B cell (primary cell): ENCODE data around the gene SOX8. TPM values are rescaled to one million over a fixed set of nuclear protein-coding genes. Genes with fewer than 3 reads are reported as not detected.

ENCODE experiments used
- ATAC-seq: fragments of 200-7000 bp; cut with Tn5 transposase; one replicate; pipeline ENCODE4 v1.10.0; 2021; ENCODE audit warnings: low read depth, mild to moderate bottlenecking, moderate number of reproducible peaks, moderate library complexity
- CTCF ChIA-PET: fragments of 350-600 bp; sonication (Branson Sonifier 250); formaldehyde crosslinking; loops from one replicate; lab custom pipeline; 2021; ENCODE audit warnings: antibody characterized with exemption, inconsistent platforms; lab: Charles Lee
- POLR2A ChIA-PET: fragments of 350-600 bp; sonication (Branson Sonifier 250); formaldehyde crosslinking; loops from one replicate; lab custom pipeline; 2021; ENCODE audit warnings: antibody characterized with exemption; lab: Charles Lee
- DNase-seq: peaks from one replicate; pipeline ENCODE4 v3.0.0; 2013
- H2AFZ ChIP-seq: 2 replicates; pipeline ENCODE4 v1.6.1; 2012; ENCODE audit warnings: mild to moderate bottlenecking, low read depth, low read length; ENCODE audit not compliant: insufficient read depth, poor library complexity, severe bottlenecking
- H3K27ac ChIP-seq, 2 donors: 1 replicate in 1 of 2; 2 replicates in 1 of 2; pipeline ENCODE4 v1.5.1; 2012 to 2013; ENCODE audit warnings: low read length in 2 of 2, mild to moderate bottlenecking in 2 of 2, moderate library complexity in 1 of 2
- H3K27me3 ChIP-seq, 4 experiments: fragments of 200-600 bp in 1 of 4; sonication (generic) in 1 of 4; replicated peaks in 1 of 4; 1 replicate in 2 of 4; 2 replicates in 2 of 4; pipeline versions ENCODE4 v1.6.1 to v1.7.0; 2013 to 2016; ENCODE audit warnings: low read length in 3 of 4, mild to moderate bottlenecking in 2 of 4, mixed read lengths in 1 of 4, moderate library complexity in 1 of 4; ENCODE audit not compliant: insufficient read depth in 4 of 4, control insufficient read depth in 3 of 4; ENCODE audit errors: control extremely low read depth in 1 of 4
- H3K36me3 ChIP-seq, 2 experiments: replicated peaks in 1 of 2; 1 replicate in 1 of 2; 2 replicates in 1 of 2; pipeline versions ENCODE4 v1.6.1 to v1.7.1; 2013; ENCODE audit warnings: low read length in 1 of 2; ENCODE audit not compliant: insufficient read depth in 2 of 2, control insufficient read depth in 1 of 2; ENCODE audit errors: control extremely low read depth in 1 of 2, extremely low read depth in 1 of 2
- H3K4me1 ChIP-seq, 2 donors: fragments of 200-600 bp in 1 of 2; sonication (generic) in 1 of 2; 1 replicate in 1 of 2; 2 replicates in 1 of 2; pipeline versions ENCODE4 v1.5.1 to v1.6.1; 2013 to 2017; ENCODE audit warnings: low read length in 2 of 2; ENCODE audit not compliant: control insufficient read depth in 2 of 2, insufficient read depth in 2 of 2
- H3K4me2 ChIP-seq: replicated peaks from 2 replicates; pipeline ENCODE3; 2012; ENCODE audit warnings: mild to moderate bottlenecking, low read depth, low read length; ENCODE audit not compliant: poor library complexity, severe bottlenecking
- H3K4me3 ChIP-seq, 5 experiments: fragments of 200-600 bp in 1 of 5; sonication (generic) in 1 of 5; 1 replicate in 3 of 5; 2 replicates in 2 of 5; pipeline versions ENCODE4 v1.5.1 to v1.7.0; 2011 to 2016; ENCODE audit warnings: low read length in 4 of 5, mild to moderate bottlenecking in 4 of 5, low read depth in 2 of 5, control low read depth in 1 of 5, moderate library complexity in 1 of 5; ENCODE audit not compliant: insufficient read depth in 1 of 5; ENCODE audit errors: control extremely low read depth in 1 of 5, extremely low read depth in 1 of 5
- H3K79me2 ChIP-seq: fragments of 200-600 bp; sonication (generic); one replicate; pipeline ENCODE4 v1.6.0; 2016; ENCODE audit warnings: low read length; ENCODE audit not compliant: control insufficient read depth, insufficient read depth
- H3K9ac ChIP-seq: fragments of 200-600 bp; sonication (generic); 2 replicates; pipeline ENCODE4 v1.6.1; 2017; ENCODE audit warnings: mild to moderate bottlenecking, low read length, moderate library complexity
- H3K9me3 ChIP-seq, 3 donors: one replicate each; pipeline versions ENCODE4 v1.6.1 to v1.7.1; 2013; ENCODE audit warnings: low read length in 2 of 3; ENCODE audit not compliant: control insufficient read depth in 2 of 3, insufficient read depth in 1 of 3; ENCODE audit errors: control extremely low read depth in 1 of 3
- H4K20me1 ChIP-seq: 2 replicates; pipeline ENCODE4 v1.6.0; 2012; ENCODE audit warnings: mild to moderate bottlenecking, low read length; ENCODE audit not compliant: insufficient read depth, control insufficient read depth, poor library complexity, severe bottlenecking
- H3K27ac Mint-ChIP-seq: one replicate; pipeline ENCODE4 v1.8.0; 2021; ENCODE audit warnings: mixed read lengths
- H3K27me3 Mint-ChIP-seq: one replicate; pipeline ENCODE4 v1.8.0; 2021; ENCODE audit warnings: mixed read lengths
- H3K4me1 Mint-ChIP-seq: one replicate; pipeline ENCODE4 v1.8.0; 2021; ENCODE audit warnings: mixed read lengths
- H3K4me3 Mint-ChIP-seq: one replicate; pipeline ENCODE4 v1.8.0; 2021; ENCODE audit warnings: mixed read lengths
- H3K9me3 Mint-ChIP-seq: one replicate; pipeline ENCODE4 v1.8.0; 2022; ENCODE audit warnings: mixed read lengths; ENCODE audit not compliant: insufficient read depth
- CTCF ChIP-seq: fragments of 200-600 bp; IDR thresholded peaks from one replicate; pipeline ENCODE4 v1.8.0; 2022; ENCODE audit warnings: antibody characterized with exemption, mild to moderate bottlenecking
- EZH2 ChIP-seq: IDR thresholded peaks from 2 replicates; pipeline ENCODE4 v1.6.1; 2012; ENCODE audit warnings: borderline replicate concordance, low read depth, mild to moderate bottlenecking, moderate library complexity, low read length; ENCODE audit not compliant: insufficient read depth, poor library complexity, severe bottlenecking
- WGBS: methylation state at CpG from one replicate; pipeline ENCODE4 v1.1.5; 2013; ENCODE audit warnings: missing lambda C conversion rate; ENCODE audit not compliant: insufficient coverage; 5-methylcytosine and 5-hydroxymethylcytosine counted together
- intact Hi-C: fragments of 100-400 bp; cut with micrococcal nuclease; formaldehyde crosslinking; loops from one replicate; pipeline ENCODE4 v1.10.0; 2022
- polyA plus RNA-seq: library from polyadenylated mRNA; depleted of rRNA; stranded (reverse); fragments of >200 nt; gene quantifications from 2 replicates; pipeline ENCODE4 v1.2.3, GENCODE V29; 2012
- total RNA-seq, 2 donors: library from RNA; stranded (reverse); fragments of 120-200 nt in 1 of 2; gene quantifications; 1 replicate in 1 of 2; 2 replicates in 1 of 2; pipeline versions ENCODE4 v1.2.3 to v1.2.4, GENCODE V29; 2013 to 2022

SOX8 gene
- total and polyA plus RNA-seq, 2 donors (not counting 1 experiment from before 2014, with no cell fraction given), result 0.03 to 1.2 TPM

- H3K27me3 ChIP-seq, result peaks cover 0 to 47% (median 4%) of the 10 kb centered on the region in 4 experiments
- no peak for DNase-seq
- H3K9me3 Mint-ChIP-seq, result no peaks in the 10 kb centered on the region
- POLR2A ChIA-PET, result no interaction called here
- WGBS, result 88% methylated on average over 11 of the region's 11 CpGs
- peaks cover 21% of the 10 kb centered on the region for H3K27me3 Mint-ChIP-seq
- H3K9me3 ChIP-seq, result peaks cover 1 to 45% (median 9%) of the 10 kb centered on the region in 3 donors
- H3K4me3 ChIP-seq, result no peak overlapping the region
- no peaks in the 10 kb centered on the region for H4K20me1 ChIP-seq
- TF ChIP-seq CTCF, result no peak
- no peak for TF ChIP-seq EZH2
- H3K9ac ChIP-seq, result no peak overlapping the region
- intact Hi-C loops, result no loop called here
- H3K4me1 Mint-ChIP-seq, result no peaks in the 10 kb centered on the region
- H3K4me2 ChIP-seq, result no peak overlapping the region
- no peak overlapping the region for H3K27ac Mint-ChIP-seq
- CTCF ChIA-PET, result no interaction called here
- no peak for ATAC-seq
- peaks cover 4 to 7% of the 10 kb centered on the region in 2 donors for H3K4me1 ChIP-seq
- H3K27ac ChIP-seq, result no peak overlapping the region
- no peaks in the 10 kb centered on the region for H3K79me2 ChIP-seq
- no peak overlapping the region for H3K4me3 Mint-ChIP-seq
- H3K36me3 ChIP-seq, result no peaks in the 10 kb centered on the region
- H2AFZ ChIP-seq, result no peak overlapping the region
Measured at GRCh38 chr16:999677-1000076, 18.1 kb downstream of the SOX8 start.

GRCh38 chr16:1000608-1001007 is 19.0 kb downstream of the SOX8 start:
- no peak for ATAC-seq
- no peaks in the 10 kb centered on the region for H3K4me1 Mint-ChIP-seq

More at GRCh38 chr16:1000608-1001007, 19.0 kb downstream of the SOX8 start:
- H3K27ac Mint-ChIP-seq, result no peak overlapping the region
- H3K27me3 Mint-ChIP-seq, result peaks cover 15% of the 10 kb centered on the region
- no peaks in the 10 kb centered on the region for H4K20me1 ChIP-seq
- ChIA-PET POLR2A (no interaction called here), CTCF (no interaction called here)
- H3K4me2 ChIP-seq, result no peak overlapping the region
- no peaks in the 10 kb centered on the region for H3K9me3 Mint-ChIP-seq
- TF ChIP-seq EZH2 (no peak), CTCF (no peak)
- H3K36me3 ChIP-seq, result no peaks in the 10 kb centered on the region
- no peak overlapping the region for H2AFZ ChIP-seq
- H3K4me1 ChIP-seq, result peaks cover 4 to 7% of the 10 kb centered on the region in 2 donors
- no peak for DNase-seq
- H3K79me2 ChIP-seq, result no peaks in the 10 kb centered on the region
- no peak overlapping the region for H3K9ac ChIP-seq
- H3K4me3 Mint-ChIP-seq, result no peak overlapping the region
- no peak overlapping the region for H3K4me3 ChIP-seq
- no peak overlapping the region for H3K27ac ChIP-seq
- H3K9me3 ChIP-seq, result peaks cover under 1 to 35% (median 1%) of the 10 kb centered on the region in 3 donors
- 96% methylated on average over 15 of the region's 17 CpGs for WGBS
- intact Hi-C loops, result no loop called here
- peaks cover 0 to 40% (median 4%) of the 10 kb centered on the region in 4 experiments for H3K27me3 ChIP-seq
